ENCODE data around the gene CFAP46. TPM values are rescaled to one million over a fixed set of nuclear protein-coding genes. Genes with fewer than 3 reads are reported as not detected.

CFAP46 gene
- total RNA-seq, 1 donor from 2014 or later = 1.6 TPM

GRCh38 chr10:132861884-132862461 is 80.4 kb downstream of the CFAP46 start:
- no peak for DNase-seq (ENCODE audit: low spot score)
- Histone ChIP-seq H3K27ac (no peak overlapping the region), H3K27me3 (no peaks in the 10 kb centered on the region), H3K79me2 (ENCODE audit: low read depth) (no peaks in the 10 kb centered on the region), H3K4me1 (no peaks in the 10 kb centered on the region), H3K4me2 (no peak overlapping the region), H3K36me3 (no peaks in the 10 kb centered on the region), H3F3A (ENCODE audit: low read depth) (no peaks in the 10 kb centered on the region), H3K9me3 (ENCODE audit: low read depth) (no peaks in the 10 kb centered on the region), H4K20me1 (ENCODE audit: low read depth) (no peaks in the 10 kb centered on the region), H3K9ac (no peak overlapping the region), H3K4me3 (no peak overlapping the region), H2AFZ (replicated peaks) (no peak overlapping the region)
- Mint-ChIP-seq H3K27me3 (ENCODE audit: insufficient read depth, low read depth) (peaks cover 13% of the 10 kb centered on the region), H3K27ac (no peak overlapping the region), H3K36me3 (no peaks in the 10 kb centered on the region), H3K4me1 (peaks cover 15% of the 10 kb centered on the region), H3K4me3 (no peak overlapping the region), H3K9me3 (peaks cover 5% of the 10 kb centered on the region)
- TF ChIP-seq EZH2 (IDR thresholded peaks at IDR 0.05) (no peak), CTCF (IDR thresholded peaks at IDR 0.05) (no peak), EZH2phosphoT487 (IDR thresholded peaks at IDR 0.05) (no peak)

- Histone ChIP-seq H3K9me3 (ENCODE audit: low read depth) (no peaks in the 10 kb centered on the region), H3F3A (ENCODE audit: low read depth) (no peaks in the 10 kb centered on the region), H2AFZ (replicated peaks) (no peak overlapping the region), H3K79me2 (ENCODE audit: low read depth) (no peaks in the 10 kb centered on the region), H3K4me1 (no peaks in the 10 kb centered on the region), H3K36me3 (no peaks in the 10 kb centered on the region), H3K4me2 (no peak overlapping the region), H3K27me3 (no peaks in the 10 kb centered on the region), H3K27ac (no peak overlapping the region), H4K20me1 (ENCODE audit: low read depth) (no peaks in the 10 kb centered on the region), H3K4me3 (no peak overlapping the region), H3K9ac (no peak overlapping the region)
- H3K4me3 Mint-ChIP-seq = no peak overlapping the region
- H3K9me3 Mint-ChIP-seq = peaks cover 5% of the 10 kb centered on the region
- no peaks in the 10 kb centered on the region for H3K36me3 Mint-ChIP-seq
- no peak for TF ChIP-seq EZH2 (IDR thresholded peaks at IDR 0.05)
- peaks cover 13% of the 10 kb centered on the region for H3K27me3 Mint-ChIP-seq (ENCODE audit: insufficient read depth, low read depth)
- DNase-seq (ENCODE audit: low spot score) = no peak
- H3K4me1 Mint-ChIP-seq = peaks cover 15% of the 10 kb centered on the region
- H3K27ac Mint-ChIP-seq = no peak overlapping the region
These were observed 81.2 kb downstream of the CFAP46 start for GRCh38 chr10:132861116-132861691.

DNA sequence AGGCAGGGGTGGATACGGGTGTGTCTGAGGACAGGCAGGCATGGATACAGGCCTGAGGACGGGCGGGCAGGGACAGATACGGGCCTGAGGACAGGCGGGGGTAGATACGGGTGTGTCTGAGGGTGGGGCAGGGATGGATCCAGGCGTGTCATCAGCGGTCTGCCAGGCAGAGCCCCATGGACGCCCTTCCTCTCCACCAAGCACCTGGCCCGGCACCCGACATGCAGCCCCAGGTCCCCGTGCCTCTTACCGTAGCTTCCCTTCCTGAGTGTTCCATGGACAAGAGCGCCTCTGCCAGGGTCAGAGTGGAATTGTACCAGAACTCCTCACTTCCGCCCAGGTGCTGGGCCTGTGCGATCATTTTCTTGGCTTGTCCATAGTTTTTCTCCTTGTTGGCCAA is 81.8 kb downstream of the CFAP46 start:
- Histone ChIP-seq H3K9me3 (ENCODE audit: low read depth) (no peaks in the 10 kb centered on the region), H3K9ac (no peak overlapping the region), H3F3A (ENCODE audit: low read depth) (no peaks in the 10 kb centered on the region), H3K79me2 (ENCODE audit: low read depth) (no peaks in the 10 kb centered on the region), H3K4me2 (no peak overlapping the region), H3K27ac (no peak overlapping the region), H3K27me3 (peaks cover 3% of the 10 kb centered on the region), H3K36me3 (no peaks in the 10 kb centered on the region), H2AFZ (replicated peaks) (no peak overlapping the region), H4K20me1 (ENCODE audit: low read depth) (no peaks in the 10 kb centered on the region), H3K4me1 (no peaks in the 10 kb centered on the region), H3K4me3 (no peak overlapping the region)
- Mint-ChIP-seq H3K4me1 (peaks cover 15% of the 10 kb centered on the region), H3K9me3 (peaks cover 6% of the 10 kb centered on the region), H3K4me3 (no peak overlapping the region), H3K36me3 (no peaks in the 10 kb centered on the region), H3K27me3 (ENCODE audit: insufficient read depth, low read depth) (peaks cover 12% of the 10 kb centered on the region), H3K27ac (no peak overlapping the region)
- DNase-seq (ENCODE audit: low spot score) = no peak
- no peak for TF ChIP-seq EZH2phosphoT487 (IDR thresholded peaks at IDR 0.05)
- TF ChIP-seq EZH2 (IDR thresholded peaks at IDR 0.05) = no peak
- TF ChIP-seq CTCF (IDR thresholded peaks at IDR 0.05) = no peak
